Stimulated activated CD4-positive, alpha-beta T cell treated with anti-CD3 and anti-CD28 coated beads, Interleukin-2, amount 100 ng/mL, for 24 hours (primary cell): ENCODE data around the gene MSANTD1.

Experiments used
- DNase-seq, 2 donors: peaks; one replicate each; pipeline ENCODE4 v3.0.0-alpha.2; 2020

The MSANTD1 gene

DNA sequence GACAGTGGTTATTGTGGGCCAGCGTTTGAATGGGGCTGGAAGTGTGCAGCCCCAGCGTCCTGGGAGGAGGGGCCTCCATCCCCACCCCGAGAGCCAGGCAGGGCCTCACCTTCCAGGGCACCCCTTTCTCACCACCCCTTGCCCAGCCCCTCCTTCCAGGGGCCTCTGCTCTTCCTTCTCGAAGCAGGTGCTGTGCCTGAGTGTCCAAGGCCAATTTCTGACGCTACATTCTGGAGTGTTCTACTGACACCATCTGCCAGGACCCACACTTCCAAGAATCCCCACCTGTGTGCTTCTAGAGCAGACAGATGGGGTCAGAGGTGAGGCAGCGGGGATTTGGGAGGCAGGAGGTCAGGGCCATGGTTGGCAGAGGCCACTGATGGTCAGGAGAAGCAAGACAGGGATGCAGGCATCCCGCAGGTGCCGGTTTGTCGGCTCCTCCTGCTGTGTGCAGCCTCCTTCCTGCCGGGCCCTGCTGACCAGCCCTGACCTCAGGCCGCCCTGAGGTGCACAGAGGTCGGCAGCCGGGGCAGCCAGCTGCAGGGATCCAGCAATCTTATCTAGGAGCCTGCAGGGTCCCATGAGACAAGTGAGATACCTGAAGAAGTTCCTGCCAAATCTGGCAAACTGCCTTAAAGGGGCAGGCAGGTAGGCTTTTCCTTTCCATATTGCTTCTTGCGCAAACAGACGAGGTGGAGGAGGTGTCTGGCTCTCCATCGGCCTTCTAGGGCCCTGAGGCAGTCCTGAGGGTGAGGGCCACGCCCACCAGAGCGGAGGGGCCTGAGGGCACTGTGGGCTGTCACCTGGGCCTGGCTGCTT, 18.8 kb downstream of the MSANTD1 start:
- DNase-seq = no peak

DNA sequence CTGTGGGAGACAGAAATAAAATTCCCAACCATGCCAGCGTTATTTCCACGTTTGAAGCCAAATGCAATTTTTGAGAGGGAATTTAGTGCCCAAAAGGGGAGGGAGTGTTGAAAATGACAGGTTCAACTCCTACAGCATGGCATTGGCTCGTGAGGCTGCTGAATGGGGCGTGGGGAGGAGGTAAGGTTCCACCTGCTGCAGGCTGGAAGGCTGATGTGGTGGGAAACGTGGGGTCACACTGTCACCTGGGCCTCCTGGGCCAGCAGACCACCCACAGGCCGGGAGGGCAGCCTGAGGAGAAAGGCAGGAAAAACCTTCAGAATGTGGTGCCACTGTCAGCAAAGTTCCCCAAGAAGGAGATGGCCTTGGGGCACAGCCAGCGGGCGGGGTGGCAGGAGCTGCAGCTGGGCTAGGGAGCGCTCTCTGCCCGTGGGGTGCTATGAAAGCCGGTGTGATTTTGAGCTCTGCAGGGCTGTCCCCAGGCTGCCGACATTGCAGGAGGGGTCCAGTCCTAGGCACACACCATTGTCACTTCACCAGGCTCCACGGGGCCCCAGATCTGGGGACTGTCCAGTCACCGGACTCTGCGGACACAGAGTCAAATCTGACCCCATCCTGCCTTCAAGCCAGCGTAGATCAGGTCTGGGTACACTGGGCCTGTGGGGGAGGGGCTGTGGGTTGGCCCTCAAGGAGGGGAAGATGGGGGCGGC, 19.6 kb downstream of the MSANTD1 start:
- no peak for DNase-seq

DNA sequence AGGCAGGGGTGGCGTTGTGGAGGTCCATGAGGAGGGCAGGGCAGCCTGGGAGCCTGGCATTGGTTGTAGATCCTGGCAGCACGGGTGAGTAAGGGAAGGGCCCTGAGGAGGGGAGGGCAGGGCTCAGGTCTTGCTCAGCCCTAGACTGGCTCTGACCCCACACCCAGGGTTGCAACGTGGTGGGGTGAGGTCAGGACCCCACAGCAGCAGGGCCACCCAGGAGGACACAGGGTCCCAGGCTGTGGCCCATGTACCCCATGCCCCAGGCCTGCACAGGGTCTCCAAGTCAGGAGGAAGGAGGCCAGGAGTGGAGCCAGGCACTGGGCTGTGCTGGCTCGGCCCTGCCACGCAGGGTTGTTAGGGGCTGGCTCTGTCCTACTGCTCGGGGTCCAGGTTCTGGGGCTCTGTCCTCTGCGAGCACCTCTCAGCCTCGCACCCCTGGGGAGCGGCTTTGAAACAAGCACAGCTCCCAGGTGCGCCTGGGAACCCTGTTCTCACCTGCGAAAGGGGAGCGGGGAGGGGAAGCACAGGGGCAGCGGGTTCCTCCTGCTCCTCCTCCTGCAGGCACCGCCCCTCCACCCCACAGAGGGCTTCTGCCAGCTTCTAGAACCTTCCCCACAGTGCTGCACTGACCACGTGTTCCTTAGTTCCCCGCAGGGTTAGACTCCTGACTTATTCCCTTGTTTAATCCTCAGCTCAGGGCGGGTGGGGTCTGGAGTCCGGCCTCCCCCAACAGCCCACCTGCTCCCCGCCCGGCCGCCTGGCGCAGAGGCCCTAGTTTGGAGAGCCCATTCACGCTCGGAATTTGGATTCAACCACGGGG, 20.4 kb downstream of the MSANTD1 start:
- no peak for DNase-seq

DNA sequence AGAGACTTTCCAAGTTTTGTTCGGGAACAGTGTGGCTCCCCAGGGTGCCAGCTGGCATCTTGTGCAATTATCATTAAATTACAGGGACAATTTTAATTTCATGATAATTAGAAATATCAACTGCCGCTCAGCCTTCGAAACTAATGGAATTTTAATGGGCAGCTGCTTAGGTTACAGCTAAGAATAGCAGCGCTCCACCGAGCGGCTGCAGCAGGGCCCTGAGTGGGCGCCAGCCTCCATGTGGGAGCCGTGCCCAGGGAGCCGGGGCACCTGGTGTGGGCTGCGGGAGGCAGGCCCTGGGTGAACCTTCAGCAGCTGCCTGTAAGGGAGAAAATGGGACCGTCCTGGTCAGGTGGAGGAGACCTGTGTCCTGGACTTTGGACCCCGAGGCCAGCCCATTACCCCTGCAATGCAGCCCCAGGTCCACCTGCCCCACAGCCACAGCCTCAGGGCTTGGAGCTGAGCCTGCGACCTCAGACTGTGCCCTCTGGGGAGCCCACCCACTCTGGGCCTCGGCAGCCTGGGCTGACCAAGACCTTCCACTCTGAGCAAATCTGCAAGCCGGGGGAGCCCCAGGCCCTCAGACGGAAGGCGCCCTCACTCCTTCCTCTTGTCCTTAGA, 21.1 kb downstream of the MSANTD1 start:
- no peak for DNase-seq

DNA sequence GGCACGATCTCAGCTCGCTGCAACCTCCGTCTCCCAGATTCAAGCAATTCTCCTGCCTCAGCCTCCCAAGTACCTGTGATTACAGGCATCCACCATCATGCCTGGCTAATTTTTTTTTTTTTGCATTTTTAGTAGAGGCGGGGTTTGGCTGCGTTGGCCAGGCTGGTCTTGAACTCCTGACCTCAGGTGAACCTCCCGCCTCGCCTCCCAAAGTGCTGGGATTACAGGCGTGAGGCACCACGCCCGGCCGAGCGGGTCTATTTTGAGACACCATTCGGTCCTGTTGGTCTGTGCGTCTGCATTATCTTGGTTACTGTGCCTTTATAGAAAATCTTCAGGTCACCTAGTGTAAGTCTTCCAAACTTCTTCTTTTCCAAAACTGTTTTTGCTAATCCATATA, 22.2 kb downstream of the MSANTD1 start:
- DNase-seq = no peak

DNA sequence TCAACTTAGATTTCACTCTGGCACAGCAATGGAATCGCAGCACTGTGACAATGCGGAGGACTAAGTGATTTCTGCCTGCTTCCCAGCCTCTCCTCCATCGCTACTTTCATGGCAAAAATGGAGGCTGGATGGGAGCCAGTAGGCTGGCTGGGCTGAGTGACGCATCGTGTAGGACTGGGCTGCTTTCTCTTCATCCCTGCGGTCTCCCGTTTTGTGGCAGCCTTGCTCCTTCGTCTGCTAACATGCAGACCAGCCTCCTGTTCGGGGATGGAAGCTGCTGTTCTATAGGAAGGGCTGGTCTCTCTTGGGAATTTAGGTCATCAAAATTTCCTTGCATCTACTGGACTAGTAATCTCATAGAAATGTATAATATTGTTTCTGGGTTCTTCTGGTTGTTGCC, 28.0 kb downstream of the MSANTD1 start:
- DNase-seq = no peak

DNA sequence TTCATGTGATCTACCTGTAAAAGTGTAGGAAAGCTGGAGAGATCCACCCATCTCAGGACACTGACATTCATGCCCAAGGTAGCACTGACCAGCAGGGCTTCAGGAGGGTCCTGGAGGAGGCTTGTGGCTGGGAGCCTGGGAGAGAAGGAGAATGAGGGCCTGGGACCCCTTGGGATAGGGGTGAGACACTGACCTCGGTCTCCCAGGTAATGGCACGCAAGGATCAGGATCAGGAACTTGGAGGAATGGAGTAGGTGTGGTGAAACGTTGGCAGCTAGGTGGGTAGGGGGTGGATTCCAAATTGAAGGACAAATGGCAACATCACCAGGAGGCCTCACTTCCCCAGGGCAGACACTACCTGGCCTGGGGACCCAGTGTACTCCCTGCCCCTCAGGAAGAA, 31.5 kb downstream of the MSANTD1 start:
- no peak for DNase-seq

DNA sequence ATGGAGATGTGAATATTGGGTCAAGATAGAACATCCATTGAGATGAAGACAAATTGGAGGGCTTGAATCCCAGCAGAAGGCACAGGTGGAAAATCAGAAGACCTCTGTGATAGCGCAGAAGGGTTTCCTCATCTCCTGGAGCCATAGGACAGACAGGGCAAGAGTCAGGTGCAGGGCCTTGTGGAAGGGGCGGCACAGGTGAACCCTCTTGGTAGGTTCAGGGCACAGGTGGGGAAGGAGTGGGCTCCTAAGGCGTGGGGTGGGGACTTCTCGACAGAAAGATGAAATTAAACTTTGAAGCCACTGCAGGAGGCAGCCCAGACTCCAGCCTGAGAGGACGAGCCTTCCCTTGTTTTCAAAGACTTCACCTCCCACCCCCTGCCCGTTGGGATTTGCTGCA, 34.5 kb downstream of the MSANTD1 start:
- no peak for DNase-seq

DNA sequence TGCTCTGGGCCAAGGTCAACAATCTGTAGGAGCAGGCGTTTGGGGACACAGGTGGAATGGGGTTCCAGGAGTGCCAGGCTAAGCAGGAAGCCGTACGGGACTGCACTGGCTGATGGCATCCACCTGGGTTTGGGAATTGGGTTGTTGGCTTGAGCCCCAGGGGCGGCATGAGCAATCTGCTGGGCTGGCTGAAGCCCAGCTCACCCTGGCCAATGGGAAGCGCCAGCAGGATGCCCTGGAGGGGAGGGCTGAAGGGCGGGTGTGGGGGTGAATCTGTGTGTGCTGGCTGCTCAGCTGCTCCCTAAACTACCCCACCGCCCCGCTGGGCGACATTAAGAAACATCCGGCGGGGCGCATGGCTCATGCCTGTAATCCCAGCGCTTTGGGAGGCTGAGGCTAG, 35.0 kb downstream of the MSANTD1 start:
- no peak for DNase-seq

DNA sequence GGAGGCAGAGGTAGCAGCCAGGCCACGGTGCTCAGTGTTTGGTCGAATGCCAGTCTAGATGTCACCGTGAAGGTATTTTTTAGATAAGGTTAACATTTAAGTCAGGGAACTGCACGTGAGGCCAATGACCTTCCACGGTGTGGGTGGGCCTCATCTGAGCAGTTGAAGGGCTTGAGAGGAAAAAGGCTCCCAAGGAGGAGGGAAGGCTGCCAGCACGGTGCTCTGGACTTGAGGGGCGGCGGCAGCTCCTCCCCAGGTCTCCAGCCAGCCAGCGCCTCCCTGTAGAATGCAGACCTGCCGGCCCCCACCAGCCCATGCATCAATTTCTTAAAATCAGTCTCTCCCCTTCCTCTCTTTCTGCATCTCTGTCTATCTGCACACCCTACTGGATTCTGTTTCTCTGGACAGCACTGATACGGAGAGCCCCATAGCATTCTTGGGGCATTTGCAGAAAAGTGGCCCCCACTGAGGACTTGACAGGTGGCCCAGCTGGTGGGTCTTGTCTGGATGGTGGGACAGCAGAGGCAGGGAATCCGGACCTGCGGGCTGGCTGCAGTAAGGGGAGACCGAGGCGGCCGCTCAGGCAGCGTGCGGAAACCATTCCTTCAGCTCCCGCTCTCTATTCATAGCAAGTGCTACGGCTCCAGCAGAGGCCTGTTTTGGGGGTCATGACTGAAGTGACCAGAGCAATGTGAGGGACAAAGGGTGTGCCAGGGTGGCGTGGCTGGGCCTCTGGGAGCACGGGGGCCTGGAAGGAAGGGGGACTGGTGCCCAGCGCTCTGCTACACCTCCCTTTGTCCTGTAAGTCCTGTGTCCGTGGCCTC, 36.0 kb downstream of the MSANTD1 start:
- no peak for DNase-seq

DNA sequence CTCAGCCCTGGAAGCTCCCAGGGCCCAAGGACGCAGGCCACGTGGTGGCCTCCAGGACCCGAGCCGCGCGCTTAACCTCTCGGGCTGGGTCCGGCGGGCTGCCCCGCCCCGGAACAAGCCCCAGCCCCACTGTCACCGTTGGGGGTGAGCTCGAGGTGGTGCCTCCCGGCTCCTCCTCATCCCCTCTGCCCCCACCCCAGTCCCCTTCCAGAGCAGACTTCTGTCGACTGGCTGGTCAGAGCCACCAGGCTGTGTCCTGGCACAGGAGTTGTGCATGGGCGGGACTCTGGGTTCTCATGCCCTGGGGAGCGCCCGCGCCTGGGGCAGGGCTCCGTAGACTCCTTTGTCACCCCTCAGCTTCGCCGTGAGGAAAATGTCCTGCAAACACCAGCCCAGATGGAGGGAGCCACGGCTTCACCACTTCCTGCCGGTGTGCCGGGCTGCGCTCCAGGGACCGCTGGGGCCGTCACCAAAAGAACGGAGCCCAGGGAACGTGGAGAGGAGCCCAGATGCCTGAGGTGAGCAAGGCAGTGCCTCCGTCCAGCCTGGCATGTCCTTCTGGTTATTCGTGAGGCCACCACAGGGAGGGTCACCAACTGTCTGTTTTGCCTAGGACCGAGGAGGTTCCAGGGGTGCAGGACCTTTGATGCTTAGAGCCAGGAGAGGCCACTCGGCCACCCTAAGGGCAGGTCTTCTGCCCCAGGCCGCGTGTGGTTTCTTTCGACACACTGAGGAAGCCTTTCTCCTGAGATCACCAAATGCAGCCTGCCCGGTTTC, 36.8 kb downstream of the MSANTD1 start:
- DNase-seq = no peak

DNA sequence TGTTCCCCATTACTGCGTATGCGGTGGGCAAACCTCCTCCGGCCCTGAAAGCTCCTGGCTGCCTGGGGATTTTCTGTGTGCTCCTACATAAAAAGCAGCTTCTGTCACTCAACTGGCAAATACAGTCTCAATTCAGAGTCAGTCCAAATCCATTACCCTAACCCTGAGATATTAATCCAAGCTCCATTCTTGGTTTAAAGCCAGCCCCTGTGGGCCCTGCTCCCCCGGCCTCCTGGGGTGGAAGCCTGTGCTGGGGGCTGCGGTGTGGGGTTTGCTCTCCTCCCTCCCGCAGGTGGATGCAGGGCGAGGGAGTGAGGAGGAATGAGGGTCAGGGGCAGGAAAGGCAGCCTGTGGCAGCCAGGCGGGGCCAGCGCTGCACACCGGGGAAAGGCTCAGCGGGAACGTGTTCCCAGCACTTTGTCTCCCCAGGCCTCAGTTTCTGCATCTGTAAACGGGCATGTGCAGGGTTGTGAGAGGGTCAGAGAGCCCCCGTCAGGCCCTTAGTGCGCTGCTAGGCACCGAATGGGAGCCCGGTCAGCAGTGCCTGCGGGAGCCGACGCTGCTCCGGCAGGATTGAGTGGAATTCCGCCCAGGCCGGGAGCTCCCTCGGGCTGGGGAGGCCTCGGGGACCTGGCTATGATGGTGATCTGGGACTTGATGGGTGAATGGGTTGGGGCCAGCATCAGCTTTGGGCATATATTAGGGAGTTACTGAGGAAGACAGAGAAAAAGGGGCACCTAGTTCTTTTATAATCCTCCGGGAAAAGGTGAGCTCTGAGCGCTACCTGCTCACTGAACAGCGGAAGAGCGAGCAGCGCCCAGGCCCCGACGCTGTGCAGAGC, 37.6 kb downstream of the MSANTD1 start:
- DNase-seq = no peak

DNA sequence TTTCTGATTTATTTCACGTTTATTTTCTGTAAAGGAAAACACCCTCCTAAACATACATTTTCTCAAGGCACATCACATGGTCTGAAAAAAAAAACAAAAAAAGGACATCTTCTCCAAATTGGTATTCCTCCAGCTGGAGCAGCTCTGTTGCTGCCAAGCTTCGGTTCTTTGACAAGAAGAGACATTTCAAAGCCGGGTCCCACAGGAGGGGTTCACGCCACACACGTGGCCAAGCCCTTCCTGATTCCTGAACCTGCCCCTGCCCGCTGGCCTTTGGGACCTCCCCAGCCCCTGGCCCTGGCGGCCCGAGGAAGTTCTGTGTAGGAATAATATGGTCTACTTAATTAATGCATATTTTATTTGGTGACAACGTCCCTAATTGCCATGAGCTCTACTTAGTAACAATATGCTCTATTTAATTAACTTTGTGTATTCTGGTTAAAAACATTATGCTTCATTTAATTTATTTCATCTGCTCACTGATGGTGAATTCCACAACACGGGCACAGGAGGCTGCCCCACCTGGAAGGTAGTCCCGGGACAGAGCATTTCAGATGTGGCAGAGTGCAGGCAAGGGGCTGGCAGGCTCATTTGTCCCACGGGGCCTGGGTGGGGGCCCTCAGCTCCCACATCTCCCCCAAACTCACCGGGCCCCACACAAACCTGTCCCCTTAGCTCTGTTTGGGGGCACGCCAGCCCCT, 38.5 kb downstream of the MSANTD1 start:
- no peak for DNase-seq

DNA sequence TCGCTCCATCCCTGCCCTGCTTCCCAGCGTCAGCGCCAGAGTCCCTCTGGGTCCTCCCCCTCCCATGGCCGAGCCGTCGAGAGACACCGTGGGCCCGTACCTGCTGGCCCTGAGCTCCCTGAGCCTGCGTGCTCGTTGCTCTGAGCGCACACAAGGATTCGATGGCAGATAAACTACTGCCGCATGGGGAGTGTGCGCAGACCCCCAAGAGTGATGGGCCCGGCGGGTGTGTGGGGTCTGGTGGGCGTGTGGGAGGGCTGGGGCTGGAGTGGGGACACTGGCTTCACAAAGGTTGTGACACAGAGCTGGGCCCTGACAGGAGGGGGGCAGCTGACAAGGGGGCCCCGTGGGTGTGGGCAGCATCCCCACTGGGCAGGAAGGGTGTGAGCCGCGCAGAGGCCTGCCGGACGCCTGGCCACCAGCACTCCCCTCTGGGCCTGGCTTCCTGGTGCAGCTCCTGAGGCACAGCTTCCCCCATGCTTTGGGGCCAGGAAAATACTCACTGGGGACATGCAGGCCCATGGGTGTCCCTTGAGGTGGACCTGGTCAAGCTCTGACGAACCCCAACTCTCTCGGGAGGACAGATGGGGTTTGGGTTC, 39.1 kb downstream of the MSANTD1 start:
- DNase-seq = no peak

DNA sequence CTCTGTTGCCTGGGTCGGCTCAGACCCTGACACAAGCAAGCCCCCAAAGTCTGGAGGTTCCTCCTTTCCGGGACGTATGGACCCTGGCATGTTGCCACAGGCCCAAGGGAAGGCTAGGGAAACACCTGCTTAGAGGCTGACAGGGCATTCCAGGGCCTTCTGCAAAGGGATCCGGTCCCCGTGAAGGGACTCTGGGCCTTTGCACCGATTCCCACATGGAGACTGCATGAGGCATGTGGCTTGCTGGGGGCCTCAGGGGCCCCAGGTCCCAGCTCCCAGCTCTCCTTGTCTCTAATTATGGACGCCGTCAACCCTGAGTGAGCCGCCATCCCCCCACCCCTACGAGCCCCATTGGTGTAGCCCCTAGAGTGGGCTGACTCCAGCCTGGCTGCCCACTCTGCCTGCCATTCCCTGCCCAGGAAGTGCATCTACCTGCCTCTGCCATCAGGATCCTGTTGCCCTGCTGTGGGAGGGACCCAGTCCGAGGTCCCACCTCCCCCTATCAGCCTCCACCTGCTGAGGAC, 39.7 kb downstream of the MSANTD1 start:
- DNase-seq = no peak

DNA sequence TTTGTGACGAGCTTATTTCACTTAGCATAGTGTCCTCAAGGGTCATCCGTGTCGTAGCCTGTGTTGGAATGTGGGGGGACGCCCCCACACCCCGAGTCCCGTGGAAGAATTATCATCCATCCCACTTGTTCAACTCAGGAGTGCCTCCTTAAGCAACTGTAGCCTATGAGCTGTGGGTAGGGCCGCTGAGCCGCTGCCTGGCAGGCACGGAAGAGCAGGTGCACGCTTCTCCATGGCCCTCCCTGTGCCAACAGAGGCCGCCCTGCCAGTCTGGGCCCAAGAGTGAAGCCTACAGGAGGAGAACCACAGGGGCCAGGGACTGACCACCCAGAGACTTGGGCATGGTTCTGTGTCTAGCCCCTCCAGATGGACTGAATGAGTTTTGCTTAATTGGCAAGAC, 41.5 kb downstream of the MSANTD1 start:
- DNase-seq = no peak

DNA sequence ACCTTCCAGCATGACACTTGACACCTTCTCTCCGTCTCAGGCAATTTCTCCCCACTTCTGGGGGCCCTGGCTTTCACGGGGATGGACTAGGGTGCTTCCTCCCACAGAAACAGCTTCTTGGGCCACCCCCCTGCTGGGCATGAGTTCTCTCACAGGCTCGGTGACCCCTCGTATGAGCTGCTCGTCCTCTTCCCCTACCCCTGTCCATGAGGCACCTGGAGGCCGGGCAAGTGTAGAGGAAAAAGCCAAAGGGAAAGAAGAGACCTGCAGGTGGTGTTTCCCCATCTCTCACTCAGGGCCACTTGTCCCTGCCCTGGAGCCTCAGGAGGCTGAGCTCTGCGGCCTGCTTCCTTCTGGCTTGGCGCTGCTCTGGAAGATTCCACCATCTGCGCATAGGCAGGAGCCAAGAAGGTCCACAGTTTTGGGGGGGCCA, 41.9 kb downstream of the MSANTD1 start:
- no peak for DNase-seq

DNA sequence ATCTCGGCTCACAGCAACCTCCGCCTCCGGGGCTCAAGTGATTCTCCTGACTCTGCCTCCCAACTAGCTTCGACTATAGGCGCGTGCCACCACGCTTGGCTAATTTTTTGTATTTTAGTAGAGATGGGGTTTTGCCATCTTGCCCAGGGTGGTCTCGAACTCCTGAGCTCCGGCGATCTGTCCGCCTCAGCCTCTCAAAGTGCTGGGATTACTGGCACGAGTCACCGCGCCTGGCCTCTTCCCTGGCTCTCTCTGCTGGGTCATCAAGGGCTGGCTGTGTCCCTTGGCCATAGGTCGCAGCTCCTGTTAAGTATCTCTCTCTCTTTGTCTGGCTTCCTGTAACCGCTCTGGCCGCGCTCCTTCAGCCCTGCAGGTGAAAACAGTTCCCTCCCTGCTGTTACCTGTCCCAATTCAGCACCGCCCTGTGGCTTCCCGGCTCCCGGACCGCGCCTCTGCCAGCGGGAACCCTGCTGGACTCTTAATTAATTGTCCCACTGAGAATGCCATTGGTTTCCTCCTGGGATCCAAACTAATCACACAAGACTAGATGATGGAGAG, 42.5 kb downstream of the MSANTD1 start:
- DNase-seq = no peak
